HTR-8/SVneo (cell line): ENCODE measurements around the gene TEX44.

ENCODE experiments used
- DNase-seq: peaks from one replicate; pipeline ENCODE4 v3.0.0; 2011; ENCODE audit warnings: low spot score, mixed read lengths; ENCODE audit not compliant: insufficient read length
- FAIRE-seq: peaks from 2 replicates; lab custom pipeline; 2011; peaks lifted over from hg19 to GRCh38; lab: Jason Lieb, UNC

Gene TEX44

DNA sequence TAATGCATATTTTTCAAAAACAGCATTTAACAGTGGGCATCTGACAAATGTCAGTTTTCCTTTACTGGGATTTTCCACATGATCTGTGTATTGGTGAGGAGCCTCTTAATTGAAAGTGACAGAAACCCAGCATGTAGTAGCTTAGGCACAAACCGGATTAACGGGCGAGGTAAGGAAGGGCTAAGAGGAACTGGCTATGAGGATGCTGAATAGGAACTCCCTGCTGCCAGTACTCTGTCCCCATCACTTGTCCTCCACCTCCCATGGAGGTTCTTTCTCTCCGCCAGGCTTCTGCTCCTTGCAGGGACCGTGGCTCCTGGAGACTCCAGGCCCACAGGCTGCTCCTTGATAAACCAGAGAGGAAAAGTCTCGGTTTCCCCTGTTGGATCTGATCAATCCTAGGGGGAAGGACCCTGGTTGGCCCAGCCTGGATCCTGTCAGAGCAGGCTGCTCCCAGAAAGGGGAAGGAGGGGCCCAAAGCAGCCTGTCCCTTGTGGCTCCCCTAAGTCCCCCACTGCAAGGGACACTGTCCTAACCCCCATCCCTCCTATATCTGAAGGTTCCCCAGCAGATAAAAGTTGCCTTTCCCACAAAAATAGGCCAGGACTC lies 10.3 kb downstream of the TEX44 start:
- FAIRE-seq (no peak), DNase-seq (no peak)

GRCh38 chr2:231604101-231604684 lies 11.5 kb downstream of the TEX44 start:
- peak; percentile 53 for DNase-seq
- FAIRE-seq: peak; percentile 16

DNA sequence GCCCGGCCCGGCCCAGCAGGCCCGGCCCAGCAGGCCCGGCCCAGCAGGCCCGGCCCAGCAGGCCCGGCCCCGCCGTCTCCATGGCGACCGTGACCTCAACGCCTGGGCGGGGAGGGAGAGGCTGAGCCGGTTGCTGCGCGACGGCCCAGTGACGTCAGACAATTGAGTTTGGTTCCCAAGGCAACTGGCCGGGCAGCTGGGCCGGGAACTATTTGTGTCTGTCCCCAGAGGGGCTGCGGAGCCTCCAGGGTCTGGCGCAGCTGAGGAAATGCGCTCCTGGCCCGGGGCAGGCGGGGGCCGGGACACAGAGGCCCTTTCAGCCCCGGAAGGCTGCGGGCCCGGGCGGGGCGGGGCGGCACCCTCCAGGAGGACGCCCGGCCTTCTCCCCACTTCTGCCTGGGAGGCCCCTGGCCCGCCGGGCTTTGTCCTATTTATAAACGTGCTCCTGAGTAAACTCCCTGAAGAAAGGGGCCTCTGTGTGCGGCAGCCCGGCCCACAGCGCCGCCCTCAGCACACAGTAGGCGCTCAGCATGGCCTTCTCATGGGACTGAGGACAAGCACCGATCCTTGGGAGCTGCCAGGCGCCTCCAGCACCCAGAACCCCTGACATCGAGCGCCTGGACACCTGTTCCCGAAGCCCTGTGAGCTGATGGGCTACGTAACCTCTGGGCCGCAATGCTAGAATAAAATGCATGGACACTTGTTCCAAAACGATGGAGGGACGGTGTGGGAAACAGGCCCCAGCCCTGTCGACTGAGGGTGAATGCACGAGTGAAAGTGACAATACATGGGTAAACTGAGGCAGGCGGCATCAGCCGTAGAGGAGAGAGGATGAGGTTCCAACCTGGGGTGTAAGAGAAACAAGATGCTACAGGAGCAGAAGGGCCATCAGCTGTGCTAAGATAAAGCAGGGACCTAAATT lies 12.3 kb downstream of the TEX44 start:
- peak; percentile 98 for FAIRE-seq
- peak; percentile 98 for DNase-seq

GRCh38 chr2:231605607-231606091 lies 13.0 kb downstream of the TEX44 start:
- FAIRE-seq (no peak), DNase-seq (no peak)

DNA sequence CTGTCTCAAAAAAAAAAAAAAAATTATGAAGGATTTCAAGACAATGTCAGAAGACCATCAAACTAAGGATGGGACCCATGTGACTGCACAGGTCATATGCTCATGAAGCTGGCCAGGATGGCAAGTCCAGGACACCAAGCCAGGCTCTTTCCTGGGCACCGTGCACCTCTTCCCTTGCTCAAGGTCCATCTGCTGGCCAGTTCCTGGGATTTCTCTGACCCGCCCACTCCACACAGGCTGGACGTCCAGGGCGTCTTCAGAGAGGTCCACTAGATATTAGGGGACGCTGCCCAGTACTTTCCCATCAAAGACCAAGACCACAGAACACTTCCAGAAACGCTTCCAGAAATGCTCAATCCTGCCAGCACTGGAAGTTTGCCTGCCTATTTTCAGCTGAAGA lies 14.3 kb downstream of the TEX44 start:
- DNase-seq (no peak), FAIRE-seq (no peak)

DNA sequence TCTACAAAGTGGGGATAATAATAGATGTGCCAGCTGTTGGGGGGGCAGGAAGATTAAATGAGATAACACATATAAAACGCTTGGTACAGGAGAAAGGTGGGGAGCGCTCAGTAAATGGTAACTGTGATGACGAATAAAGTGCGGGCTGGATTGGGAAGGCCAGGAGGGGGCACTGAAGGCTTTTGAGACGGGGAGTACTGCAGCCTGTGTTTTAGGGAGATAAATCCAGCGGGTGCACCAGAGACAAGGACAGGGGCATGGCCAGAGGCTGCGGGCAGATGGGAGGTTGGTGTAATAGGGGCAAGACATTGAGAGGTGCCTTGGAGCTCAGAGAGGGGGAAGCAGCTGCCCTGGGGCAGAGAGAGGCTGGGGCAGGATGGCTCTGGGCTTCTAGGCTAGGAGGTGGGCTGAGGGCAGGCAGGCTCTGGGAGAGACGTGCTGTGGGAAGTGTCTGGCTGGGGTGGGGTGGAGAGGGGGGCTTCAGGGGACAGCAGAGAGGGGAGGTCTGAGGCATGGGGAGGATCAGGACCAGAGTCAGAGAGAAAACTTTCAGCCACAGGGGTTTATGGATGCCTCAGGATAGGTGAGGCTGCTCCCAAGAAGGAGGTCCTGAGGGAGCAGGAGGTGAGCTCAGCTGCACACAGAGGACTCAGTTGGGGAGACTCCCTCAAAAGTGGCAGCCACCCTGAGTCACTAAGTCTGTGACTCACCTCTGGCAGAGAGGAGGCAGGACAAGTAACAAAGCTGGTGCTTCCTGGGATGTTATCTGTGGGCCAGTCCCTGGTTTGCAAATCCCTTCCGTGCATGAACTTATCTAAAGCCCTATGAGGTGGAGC lies 18.8 kb downstream of the TEX44 start:
- FAIRE-seq: no peak
- DNase-seq: peak; percentile 65

DNA sequence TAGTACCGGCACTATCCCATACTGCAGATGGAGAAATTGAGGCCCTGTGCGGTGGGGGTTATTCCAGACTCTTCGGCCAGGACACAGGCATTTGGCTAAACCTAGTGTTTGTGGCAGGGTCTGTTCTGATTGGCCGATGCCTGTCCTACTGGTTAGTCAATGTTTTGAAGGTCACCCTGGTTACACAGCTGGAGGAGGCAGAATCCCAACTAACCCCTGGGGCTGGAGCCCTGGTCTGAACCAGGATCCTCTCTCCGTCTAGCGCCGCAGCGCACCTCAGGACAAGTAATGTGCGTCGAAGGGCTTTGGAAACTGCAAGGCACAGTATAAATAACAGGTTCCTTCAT lies 19.4 kb downstream of the TEX44 start:
- no peak for FAIRE-seq
- no peak for DNase-seq

DNA sequence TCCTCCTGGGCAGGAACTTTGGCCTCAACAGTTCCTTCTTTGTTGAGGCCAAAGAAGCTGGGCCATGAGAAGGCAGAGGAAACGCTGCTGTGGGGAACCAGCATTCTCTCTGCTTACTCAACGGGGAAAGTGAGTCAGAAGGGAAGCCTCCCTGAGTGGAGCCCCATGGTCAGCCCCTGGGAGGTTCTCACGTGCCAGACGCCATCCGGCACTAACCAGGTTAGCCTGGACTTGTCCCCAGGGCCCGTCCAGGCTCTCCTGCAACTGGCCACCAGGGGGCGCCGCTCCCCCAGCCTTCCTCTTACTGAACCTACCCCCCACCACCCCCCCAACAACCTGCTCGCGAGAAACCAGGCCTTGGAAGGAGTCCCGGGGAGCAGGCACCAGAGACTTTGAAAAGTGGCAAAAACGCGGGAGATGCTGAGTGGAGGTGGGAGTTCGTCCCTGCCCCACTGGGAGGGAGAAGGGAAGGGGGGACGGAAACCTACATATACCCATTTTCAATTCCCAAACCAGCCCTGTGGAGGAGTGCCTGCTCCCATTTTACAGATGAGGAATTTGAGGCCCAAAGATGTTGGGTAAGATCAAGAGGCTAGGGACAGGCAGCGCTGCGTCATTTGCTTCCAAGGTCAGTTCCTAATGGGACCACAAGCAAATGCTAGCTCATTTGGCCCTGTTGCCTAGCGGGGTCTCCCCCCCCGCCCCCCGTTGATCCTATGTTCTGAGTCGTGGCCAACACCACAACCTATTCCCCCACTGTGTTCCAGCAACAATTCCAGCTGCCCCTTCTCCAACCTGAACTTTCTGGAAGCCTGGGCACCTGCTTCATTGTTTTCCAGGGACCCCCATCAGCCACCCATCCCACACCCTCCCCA lies 20.0 kb downstream of the TEX44 start:
- no peak for FAIRE-seq
- DNase-seq: peak; percentile 92

- FAIRE-seq: no peak
- DNase-seq: no peak
Observed at GRCh38 chr2:231613331-231613662, 20.6 kb downstream of the TEX44 start.

DNA sequence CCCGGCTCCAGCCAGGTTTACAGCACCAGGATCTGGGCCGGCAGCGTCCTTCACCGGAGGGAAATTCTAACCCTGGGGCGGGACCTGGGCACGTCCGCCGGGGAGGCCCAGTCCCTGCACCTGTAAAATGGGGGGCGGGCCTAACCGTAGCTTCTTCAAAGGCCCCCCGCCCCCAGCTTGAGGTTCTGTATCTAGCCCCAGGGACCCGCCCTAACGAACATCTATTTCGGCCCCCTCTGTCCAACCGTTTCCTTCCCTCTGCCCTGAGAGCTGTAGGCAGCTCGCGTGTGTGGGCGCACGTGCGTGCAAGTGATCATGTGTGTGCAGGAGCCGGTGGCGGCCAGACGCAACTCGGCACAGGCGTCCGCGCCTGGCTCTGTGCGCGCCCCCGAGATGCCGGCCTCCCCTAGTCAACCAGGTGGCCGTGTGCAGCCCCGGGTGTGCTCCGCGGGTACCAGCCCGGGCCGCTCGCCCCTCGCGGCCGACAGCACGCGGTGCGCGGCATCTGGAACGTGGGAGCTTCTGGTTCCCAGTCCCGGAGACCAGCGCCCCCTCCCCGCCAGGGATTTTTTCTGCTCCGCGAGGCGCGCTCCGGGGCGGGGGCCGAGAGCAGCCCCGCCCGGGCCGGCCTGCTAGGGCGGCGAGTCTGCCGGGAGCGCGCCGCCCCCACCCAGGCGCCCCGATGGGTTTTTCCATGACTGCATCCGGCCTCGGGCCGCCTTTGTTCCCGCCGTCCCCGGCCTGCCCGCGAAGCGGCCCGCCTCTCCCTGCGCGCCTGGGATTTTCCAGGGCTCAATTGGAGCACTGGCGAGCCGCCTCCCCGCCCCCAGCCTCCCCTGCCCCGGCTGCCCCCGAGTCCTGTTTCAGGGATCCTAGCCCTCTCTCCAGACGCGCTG lies 21.2 kb downstream of the TEX44 start:
- peak; percentile 80 for DNase-seq
- no peak for FAIRE-seq

GRCh38 chr2:231614559-231615057 lies 21.9 kb downstream of the TEX44 start:
- FAIRE-seq (no peak), DNase-seq (no peak)

- DNase-seq: no peak
- FAIRE-seq: no peak
Observed at GRCh38 chr2:231615058-231615671, 22.5 kb downstream of the TEX44 start.

DNA sequence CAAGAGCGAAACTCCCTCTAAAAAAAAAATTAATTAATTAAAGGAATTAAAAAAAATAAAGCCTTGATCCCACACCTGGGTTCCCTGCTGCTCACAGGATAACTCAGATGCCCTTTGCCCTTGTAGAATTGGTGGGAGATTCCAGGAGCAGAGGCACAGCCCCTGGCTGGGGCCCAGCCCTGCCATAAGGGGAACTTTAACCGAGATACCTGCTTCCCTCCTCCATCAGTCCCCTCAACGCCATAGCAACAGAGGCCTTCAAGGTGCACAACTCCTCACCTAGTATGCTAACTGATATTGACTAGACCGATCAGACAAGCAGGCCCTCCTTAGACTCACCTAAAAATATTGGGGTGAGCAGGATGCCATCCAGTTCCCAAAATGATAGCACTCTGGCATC lies 23.6 kb downstream of the TEX44 start:
- DNase-seq: no peak
- no peak for FAIRE-seq

- DNase-seq (no peak), FAIRE-seq (no peak)
Observed at GRCh38 chr2:231617059-231617926, 24.6 kb downstream of the TEX44 start.

DNA sequence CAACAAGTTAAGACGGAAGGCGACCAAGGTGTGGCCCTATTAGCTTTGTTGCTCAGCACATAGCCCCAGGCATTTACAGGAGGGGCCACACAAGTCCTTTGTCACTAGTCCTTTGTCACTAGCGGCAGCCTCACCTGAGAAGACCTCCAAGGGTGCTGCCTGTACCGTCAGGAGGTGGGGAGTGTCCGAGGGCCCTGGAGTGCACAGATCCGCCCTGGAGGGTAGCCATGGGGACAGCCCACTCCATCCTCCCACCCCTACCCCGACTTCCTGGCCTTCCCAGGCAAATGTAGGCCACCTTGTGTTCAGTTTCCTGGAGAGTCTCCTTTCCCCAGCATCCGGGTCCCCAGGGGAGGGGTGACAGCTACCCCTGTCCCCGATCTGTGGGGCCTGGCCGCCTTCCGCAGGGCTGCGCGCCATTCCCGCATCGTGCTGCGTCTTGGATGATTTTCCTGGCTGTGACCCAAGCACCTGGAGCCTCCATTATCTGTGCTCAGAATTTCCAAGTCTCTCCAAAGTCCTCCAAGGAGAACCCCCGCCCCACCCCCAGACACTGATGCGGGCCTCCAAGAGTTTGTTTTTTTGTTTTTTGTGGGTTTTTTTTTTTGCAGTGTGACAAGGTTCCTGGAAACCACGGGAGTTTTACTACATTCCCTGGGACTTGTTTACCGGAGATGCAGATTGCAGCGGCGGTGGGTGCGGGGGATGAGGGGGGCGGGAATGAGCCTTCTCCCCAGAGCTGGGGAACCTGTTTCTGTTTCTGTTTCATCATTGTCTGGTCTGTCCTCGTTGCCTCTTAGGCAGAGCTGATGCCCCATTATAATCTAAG lies 28.6 kb downstream of the TEX44 start:
- FAIRE-seq (no peak), DNase-seq (no peak)

DNA sequence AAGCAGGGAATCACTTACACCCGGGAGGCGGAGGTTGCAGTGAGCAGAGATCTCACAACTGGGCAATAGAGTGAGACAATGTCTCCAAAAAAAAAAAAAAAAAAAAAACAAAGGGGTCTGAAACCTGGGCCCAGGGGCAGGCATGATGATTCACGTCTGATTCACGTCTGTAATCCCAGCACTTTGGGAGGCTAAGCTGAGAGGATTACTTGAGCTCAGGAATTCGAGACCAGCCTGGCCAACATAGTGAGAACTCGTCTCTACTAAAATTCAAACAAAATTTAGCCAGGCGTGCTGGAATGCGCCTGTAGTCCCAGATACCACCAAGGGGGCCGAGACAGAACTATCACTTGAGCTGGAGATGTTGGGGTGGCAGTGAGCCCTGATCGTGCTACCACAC lies 30.3 kb downstream of the TEX44 start:
- FAIRE-seq: no peak
- no peak for DNase-seq
